GM23338 (cell line): Measurements from ENCODE around the gene PIGH. TPM values are rescaled to one million over a fixed set of nuclear protein-coding genes. Genes with fewer than 3 reads are reported as not detected.

Experiments used
- ATAC-seq: fragments of 200-7000 bp; cut with Tn5 transposase; 3 replicates; pipeline ENCODE4 v1.9.1; 2020
- DNase-seq: peaks from one replicate; pipeline ENCODE4 v3.0.0-alpha.2; 2015; ENCODE audit warnings: low spot score
- H2AFZ ChIP-seq: fragments of 200-600 bp; sonication (generic); 2 replicates; pipeline ENCODE4 v1.8.0; 2016; ENCODE audit warnings: antibody characterized with exemption, mild to moderate bottlenecking, moderate library complexity
- H3F3A ChIP-seq: fragments of 200-600 bp; sonication (generic); replicated peaks from 2 replicates; pipeline ENCODE4 v1.8.0; 2017; ENCODE audit warnings: antibody characterized with exemption, mixed run types, low read depth
- H3K27ac ChIP-seq: fragments of 200-600 bp; sonication (generic); 2 replicates; pipeline ENCODE4 v1.6.1; 2016; ENCODE audit warnings: low read depth
- H3K27me3 ChIP-seq: fragments of 200-600 bp; sonication (generic); 2 replicates; pipeline ENCODE4 v1.8.0; 2016; ENCODE audit warnings: mild to moderate bottlenecking, mixed run types, moderate library complexity; ENCODE audit not compliant: insufficient read depth
- H3K36me3 ChIP-seq: fragments of 200-600 bp; sonication (generic); 2 replicates; pipeline ENCODE4 v1.8.0; 2016; ENCODE audit warnings: mild to moderate bottlenecking; ENCODE audit not compliant: insufficient read depth
- H3K4me1 ChIP-seq: fragments of 200-600 bp; sonication (generic); 2 replicates; pipeline ENCODE4 v1.8.0; 2016; ENCODE audit warnings: mild to moderate bottlenecking, moderate library complexity; ENCODE audit not compliant: insufficient read depth
- H3K4me2 ChIP-seq: fragments of 200-600 bp; sonication (generic); 2 replicates; pipeline ENCODE4 v1.7.1; 2017; ENCODE audit warnings: mixed run types
- H3K4me3 ChIP-seq: fragments of 200-600 bp; sonication (generic); 2 replicates; pipeline ENCODE4 v1.6.1; 2016; ENCODE audit warnings: mixed run types
- H3K79me2 ChIP-seq: fragments of 200-600 bp; sonication (generic); replicated peaks from 2 replicates; pipeline ENCODE4 v1.8.0; 2017; ENCODE audit warnings: mild to moderate bottlenecking; ENCODE audit not compliant: insufficient read depth
- H3K9me2 ChIP-seq: fragments of 200-600 bp; sonication (generic); 2 replicates; pipeline ENCODE4 v1.8.0; 2017; ENCODE audit not compliant: insufficient read depth
- H4K20me1 ChIP-seq: fragments of 200-600 bp; sonication (generic); replicated peaks from 2 replicates; pipeline ENCODE4 v1.8.0; 2017; ENCODE audit warnings: mild to moderate bottlenecking; ENCODE audit not compliant: insufficient read depth
- H3K27ac Mint-ChIP-seq: 2 replicates; pipeline ENCODE4 v1.8.0; 2020; ENCODE audit warnings: inconsistent platforms, mild to moderate bottlenecking, moderate library complexity, mixed read lengths
- H3K27me3 Mint-ChIP-seq: 3 replicates; pipeline ENCODE4 v1.8.0; 2022; ENCODE audit warnings: low read depth, mild to moderate bottlenecking, moderate library complexity, mixed read lengths, inconsistent platforms; ENCODE audit not compliant: insufficient read depth, poor library complexity
- H3K36me3 Mint-ChIP-seq: 3 replicates; pipeline ENCODE4 v1.8.0; 2021; ENCODE audit warnings: low read depth, mild to moderate bottlenecking, inconsistent platforms, moderate library complexity, mixed read lengths
- H3K4me1 Mint-ChIP-seq: 3 replicates; pipeline ENCODE4 v1.8.0; 2020; ENCODE audit warnings: mild to moderate bottlenecking, inconsistent platforms, mixed read lengths
- H3K4me3 Mint-ChIP-seq: 3 replicates; pipeline ENCODE4 v1.8.0; 2021; ENCODE audit warnings: moderate library complexity, mild to moderate bottlenecking, inconsistent platforms, mixed read lengths
- H3K9me3 Mint-ChIP-seq: 3 replicates; pipeline ENCODE4 v1.8.0; 2020; ENCODE audit warnings: moderate library complexity, mild to moderate bottlenecking, inconsistent platforms, mixed read lengths
- CREB1 ChIP-seq: fragments of 250-450 bp; sonication (Bioruptor Pico); IDR thresholded peaks from 2 replicates; pipeline ENCODE4 v1.5.0; 2020; ENCODE audit warnings: low read depth, mild to moderate bottlenecking, moderate library complexity
- EZH2 ChIP-seq: fragments of 200-600 bp; sonication (generic); IDR thresholded peaks from one replicate; pipeline ENCODE4 v1.8.0; 2017; ENCODE audit warnings: antibody characterized with exemption, mild to moderate bottlenecking, low read depth; ENCODE audit not compliant: unreplicated experiment
- EZH2phosphoT487 ChIP-seq: fragments of 200-600 bp; sonication (generic); IDR thresholded peaks from one replicate; pipeline ENCODE4 v1.8.1; 2018; ENCODE audit warnings: antibody characterized with exemption; ENCODE audit not compliant: unreplicated experiment
- JUNB ChIP-seq: IDR thresholded peaks from one replicate; pipeline ENCODE4 v1.6.1; 2016; ENCODE audit warnings: antibody characterized with exemption; ENCODE audit not compliant: unreplicated experiment
- NANOG ChIP-seq: IDR thresholded peaks from 2 replicates; pipeline ENCODE4 v1.6.1; 2016; ENCODE audit warnings: antibody characterized with exemption, borderline replicate concordance
- POLR2AphosphoS5 ChIP-seq: IDR thresholded peaks from 2 replicates; pipeline ENCODE4 v1.6.1; 2016; ENCODE audit warnings: antibody characterized with exemption, low read depth
- STAT1 ChIP-seq: IDR thresholded peaks from one replicate; pipeline ENCODE4 v1.6.1; 2016; ENCODE audit warnings: antibody characterized with exemption; ENCODE audit not compliant: unreplicated experiment
- ZNF114 ChIP-seq: fragments of 250-450 bp; sonication (Bioruptor Pico); IDR thresholded peaks from 2 replicates; pipeline ENCODE4 v1.5.0; 2020; ENCODE audit warnings: mild to moderate bottlenecking, moderate library complexity
- ZNF331 ChIP-seq: fragments of 250-450 bp; sonication (Bioruptor Pico); IDR thresholded peaks from 2 replicates; pipeline ENCODE4 v1.5.0; 2020; ENCODE audit warnings: low read depth, mild to moderate bottlenecking, moderate library complexity
- polyA plus RNA-seq: library from polyadenylated mRNA; unstranded; fragments of >200 nt; fragmentation: Nextera tagmentation; extraction: Ambion mirVana; gene quantifications from 2 replicates; pipeline ENCODE4 v1.2.1, GENCODE V29; 2016
- total RNA-seq: library from RNA; depleted of rRNA; stranded (reverse); fragments of >200 nt; shearing (Covaris generic); gene quantifications from 2 replicates; pipeline ENCODE4 v1.2.3, GENCODE V29; 2014
- TF ChIP-seq, protein P1 (sequence below): fragments of 250-450 bp; sonication (Bioruptor Pico); IDR thresholded peaks from 2 replicates; pipeline ENCODE4 v1.5.0; 2020; ENCODE audit warnings: mild to moderate bottlenecking, moderate library complexity
- TF ChIP-seq, protein P2 (sequence below), 2 experiments: fragments of 200-600 bp in 1 of 2; sonication (generic) in 1 of 2; conservative IDR thresholded peaks; 2 replicates each; pipeline versions ENCODE4 v1.5.1 to v1.6.1; 2016 to 2017; ENCODE audit warnings: antibody characterized with exemption in 2 of 2, low read depth in 2 of 2, mild to moderate bottlenecking in 2 of 2, moderate library complexity in 1 of 2
- TF ChIP-seq, protein P3 (sequence below): IDR thresholded peaks from 2 replicates; pipeline ENCODE4 v1.6.1; 2016; ENCODE audit warnings: antibody characterized with exemption
- TF ChIP-seq, protein P4 (sequence below): IDR thresholded peaks from one replicate; pipeline ENCODE4 v1.6.1; 2018; ENCODE audit warnings: antibody characterized with exemption; ENCODE audit not compliant: unreplicated experiment

The PIGH gene
- total and polyA plus RNA-seq, 2 experiments from 2014 or later: 8.7 to 9.3 TPM

DNA sequence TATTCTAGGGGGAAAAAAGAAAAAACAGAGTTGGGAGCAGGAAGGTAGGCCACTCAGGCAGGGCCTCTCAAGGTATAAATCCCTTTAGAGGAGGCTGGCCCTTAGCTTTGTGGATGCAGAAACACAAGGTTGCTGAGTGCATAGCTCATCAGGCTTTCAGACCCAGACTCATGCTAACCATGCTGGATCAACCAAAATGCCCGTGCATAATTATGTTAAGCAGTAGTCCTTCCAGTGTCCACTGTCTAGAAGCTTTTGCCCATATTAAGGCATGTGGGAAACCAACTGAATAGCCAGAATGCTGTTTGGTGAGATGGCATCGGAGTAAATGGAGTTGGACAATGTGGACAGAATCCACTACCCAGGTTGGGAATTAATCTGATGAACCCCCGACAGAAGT lies 38.6 kb upstream of the PIGH start:
- H3K4me2 ChIP-seq: no peak overlapping the region
- H3K36me3 ChIP-seq: peaks cover 3% of the 10 kb centered on the region; the same call in 1 of the 2 replicates
- TF ChIP-seq ZNF331 (CRISPR knock-in tag) (no peak), EZH2phosphoT487 (no peak), NANOG (no peak), STAT1 (no peak), JUNB (no peak), POLR2AphosphoS5 (no peak), CREB1 (CRISPR knock-in tag) (no peak), ZNF114 (CRISPR knock-in tag) (no peak), EZH2 (no peak)
- TF ChIP-seq, protein P1, sequence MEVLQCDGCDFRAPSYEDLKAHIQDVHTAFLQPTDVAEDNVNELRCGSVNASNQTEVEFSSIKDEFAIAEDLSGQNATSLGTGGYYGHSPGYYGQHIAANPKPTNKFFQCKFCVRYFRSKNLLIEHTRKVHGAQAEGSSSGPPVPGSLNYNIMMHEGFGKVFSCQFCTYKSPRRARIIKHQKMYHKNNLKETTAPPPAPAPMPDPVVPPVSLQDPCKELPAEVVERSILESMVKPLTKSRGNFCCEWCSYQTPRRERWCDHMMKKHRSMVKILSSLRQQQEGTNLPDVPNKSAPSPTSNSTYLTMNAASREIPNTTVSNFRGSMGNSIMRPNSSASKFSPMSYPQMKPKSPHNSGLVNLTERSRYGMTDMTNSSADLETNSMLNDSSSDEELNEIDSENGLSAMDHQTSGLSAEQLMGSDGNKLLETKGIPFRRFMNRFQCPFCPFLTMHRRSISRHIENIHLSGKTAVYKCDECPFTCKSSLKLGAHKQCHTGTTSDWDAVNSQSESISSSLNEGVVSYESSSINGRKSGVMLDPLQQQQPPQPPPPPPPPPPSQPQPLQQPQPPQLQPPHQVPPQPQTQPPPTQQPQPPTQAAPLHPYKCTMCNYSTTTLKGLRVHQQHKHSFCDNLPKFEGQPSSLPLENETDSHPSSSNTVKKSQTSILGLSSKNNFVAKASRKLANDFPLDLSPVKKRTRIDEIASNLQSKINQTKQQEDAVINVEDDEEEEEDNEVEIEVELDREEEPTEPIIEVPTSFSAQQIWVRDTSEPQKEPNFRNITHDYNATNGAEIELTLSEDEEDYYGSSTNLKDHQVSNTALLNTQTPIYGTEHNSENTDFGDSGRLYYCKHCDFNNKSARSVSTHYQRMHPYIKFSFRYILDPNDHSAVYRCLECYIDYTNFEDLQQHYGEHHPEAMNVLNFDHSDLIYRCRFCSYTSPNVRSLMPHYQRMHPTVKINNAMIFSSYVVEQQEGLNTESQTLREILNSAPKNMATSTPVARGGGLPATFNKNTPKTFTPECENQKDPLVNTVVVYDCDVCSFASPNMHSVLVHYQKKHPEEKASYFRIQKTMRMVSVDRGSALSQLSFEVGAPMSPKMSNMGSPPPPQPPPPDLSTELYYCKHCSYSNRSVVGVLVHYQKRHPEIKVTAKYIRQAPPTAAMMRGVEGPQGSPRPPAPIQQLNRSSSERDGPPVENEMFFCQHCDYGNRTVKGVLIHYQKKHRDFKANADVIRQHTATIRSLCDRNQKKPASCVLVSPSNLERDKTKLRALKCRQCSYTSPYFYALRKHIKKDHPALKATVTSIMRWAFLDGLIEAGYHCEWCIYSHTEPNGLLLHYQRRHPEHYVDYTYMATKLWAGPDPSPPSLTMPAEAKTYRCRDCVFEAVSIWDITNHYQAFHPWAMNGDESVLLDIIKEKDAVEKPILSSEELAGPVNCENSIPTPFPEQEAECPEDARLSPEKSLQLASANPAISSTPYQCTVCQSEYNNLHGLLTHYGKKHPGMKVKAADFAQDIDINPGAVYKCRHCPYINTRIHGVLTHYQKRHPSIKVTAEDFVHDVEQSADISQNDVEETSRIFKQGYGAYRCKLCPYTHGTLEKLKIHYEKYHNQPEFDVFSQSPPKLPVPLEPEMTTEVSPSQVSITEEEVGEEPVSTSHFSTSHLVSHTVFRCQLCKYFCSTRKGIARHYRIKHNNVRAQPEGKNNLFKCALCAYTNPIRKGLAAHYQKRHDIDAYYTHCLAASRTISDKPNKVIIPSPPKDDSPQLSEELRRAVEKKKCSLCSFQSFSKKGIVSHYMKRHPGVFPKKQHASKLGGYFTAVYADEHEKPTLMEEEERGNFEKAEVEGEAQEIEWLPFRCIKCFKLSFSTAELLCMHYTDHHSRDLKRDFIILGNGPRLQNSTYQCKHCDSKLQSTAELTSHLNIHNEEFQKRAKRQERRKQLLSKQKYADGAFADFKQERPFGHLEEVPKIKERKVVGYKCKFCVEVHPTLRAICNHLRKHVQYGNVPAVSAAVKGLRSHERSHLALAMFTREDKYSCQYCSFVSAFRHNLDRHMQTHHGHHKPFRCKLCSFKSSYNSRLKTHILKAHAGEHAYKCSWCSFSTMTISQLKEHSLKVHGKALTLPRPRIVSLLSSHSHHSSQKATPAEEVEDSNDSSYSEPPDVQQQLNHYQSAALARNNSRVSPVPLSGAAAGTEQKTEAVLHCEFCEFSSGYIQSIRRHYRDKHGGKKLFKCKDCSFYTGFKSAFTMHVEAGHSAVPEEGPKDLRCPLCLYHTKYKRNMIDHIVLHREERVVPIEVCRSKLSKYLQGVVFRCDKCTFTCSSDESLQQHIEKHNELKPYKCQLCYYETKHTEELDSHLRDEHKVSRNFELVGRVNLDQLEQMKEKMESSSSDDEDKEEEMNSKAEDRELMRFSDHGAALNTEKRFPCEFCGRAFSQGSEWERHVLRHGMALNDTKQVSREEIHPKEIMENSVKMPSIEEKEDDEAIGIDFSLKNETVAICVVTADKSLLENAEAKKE: no peak
- TF ChIP-seq, protein P2, sequence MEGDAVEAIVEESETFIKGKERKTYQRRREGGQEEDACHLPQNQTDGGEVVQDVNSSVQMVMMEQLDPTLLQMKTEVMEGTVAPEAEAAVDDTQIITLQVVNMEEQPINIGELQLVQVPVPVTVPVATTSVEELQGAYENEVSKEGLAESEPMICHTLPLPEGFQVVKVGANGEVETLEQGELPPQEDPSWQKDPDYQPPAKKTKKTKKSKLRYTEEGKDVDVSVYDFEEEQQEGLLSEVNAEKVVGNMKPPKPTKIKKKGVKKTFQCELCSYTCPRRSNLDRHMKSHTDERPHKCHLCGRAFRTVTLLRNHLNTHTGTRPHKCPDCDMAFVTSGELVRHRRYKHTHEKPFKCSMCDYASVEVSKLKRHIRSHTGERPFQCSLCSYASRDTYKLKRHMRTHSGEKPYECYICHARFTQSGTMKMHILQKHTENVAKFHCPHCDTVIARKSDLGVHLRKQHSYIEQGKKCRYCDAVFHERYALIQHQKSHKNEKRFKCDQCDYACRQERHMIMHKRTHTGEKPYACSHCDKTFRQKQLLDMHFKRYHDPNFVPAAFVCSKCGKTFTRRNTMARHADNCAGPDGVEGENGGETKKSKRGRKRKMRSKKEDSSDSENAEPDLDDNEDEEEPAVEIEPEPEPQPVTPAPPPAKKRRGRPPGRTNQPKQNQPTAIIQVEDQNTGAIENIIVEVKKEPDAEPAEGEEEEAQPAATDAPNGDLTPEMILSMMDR (conservative IDR thresholded peaks at IDR 0.05; ENCODE audit: low read depth in 2 of 2): no peak
- TF ChIP-seq, protein P3, sequence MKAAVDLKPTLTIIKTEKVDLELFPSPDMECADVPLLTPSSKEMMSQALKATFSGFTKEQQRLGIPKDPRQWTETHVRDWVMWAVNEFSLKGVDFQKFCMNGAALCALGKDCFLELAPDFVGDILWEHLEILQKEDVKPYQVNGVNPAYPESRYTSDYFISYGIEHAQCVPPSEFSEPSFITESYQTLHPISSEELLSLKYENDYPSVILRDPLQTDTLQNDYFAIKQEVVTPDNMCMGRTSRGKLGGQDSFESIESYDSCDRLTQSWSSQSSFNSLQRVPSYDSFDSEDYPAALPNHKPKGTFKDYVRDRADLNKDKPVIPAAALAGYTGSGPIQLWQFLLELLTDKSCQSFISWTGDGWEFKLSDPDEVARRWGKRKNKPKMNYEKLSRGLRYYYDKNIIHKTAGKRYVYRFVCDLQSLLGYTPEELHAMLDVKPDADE: no peak
- TF ChIP-seq, protein P4, sequence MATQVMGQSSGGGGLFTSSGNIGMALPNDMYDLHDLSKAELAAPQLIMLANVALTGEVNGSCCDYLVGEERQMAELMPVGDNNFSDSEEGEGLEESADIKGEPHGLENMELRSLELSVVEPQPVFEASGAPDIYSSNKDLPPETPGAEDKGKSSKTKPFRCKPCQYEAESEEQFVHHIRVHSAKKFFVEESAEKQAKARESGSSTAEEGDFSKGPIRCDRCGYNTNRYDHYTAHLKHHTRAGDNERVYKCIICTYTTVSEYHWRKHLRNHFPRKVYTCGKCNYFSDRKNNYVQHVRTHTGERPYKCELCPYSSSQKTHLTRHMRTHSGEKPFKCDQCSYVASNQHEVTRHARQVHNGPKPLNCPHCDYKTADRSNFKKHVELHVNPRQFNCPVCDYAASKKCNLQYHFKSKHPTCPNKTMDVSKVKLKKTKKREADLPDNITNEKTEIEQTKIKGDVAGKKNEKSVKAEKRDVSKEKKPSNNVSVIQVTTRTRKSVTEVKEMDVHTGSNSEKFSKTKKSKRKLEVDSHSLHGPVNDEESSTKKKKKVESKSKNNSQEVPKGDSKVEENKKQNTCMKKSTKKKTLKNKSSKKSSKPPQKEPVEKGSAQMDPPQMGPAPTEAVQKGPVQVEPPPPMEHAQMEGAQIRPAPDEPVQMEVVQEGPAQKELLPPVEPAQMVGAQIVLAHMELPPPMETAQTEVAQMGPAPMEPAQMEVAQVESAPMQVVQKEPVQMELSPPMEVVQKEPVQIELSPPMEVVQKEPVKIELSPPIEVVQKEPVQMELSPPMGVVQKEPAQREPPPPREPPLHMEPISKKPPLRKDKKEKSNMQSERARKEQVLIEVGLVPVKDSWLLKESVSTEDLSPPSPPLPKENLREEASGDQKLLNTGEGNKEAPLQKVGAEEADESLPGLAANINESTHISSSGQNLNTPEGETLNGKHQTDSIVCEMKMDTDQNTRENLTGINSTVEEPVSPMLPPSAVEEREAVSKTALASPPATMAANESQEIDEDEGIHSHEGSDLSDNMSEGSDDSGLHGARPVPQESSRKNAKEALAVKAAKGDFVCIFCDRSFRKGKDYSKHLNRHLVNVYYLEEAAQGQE: no peak
- peaks cover 7% of the 10 kb centered on the region; the same call in 2 of the 3 replicates for H3K36me3 Mint-ChIP-seq
- no peaks in the 10 kb centered on the region for H3K9me3 Mint-ChIP-seq
- peaks cover 3% of the 10 kb centered on the region for H3K27me3 Mint-ChIP-seq
- H3K27ac ChIP-seq: no peak overlapping the region
- no peaks in the 10 kb centered on the region for H3K9me2 ChIP-seq
- no peaks in the 10 kb centered on the region for H3K4me1 ChIP-seq
- no peak overlapping the region for H3K4me3 Mint-ChIP-seq
- H2AFZ ChIP-seq: no peak overlapping the region
- no peaks in the 10 kb centered on the region for H3K27me3 ChIP-seq
- no peak overlapping the region for H3K27ac Mint-ChIP-seq
- no peaks in the 10 kb centered on the region for H3K4me1 Mint-ChIP-seq
- no peak for DNase-seq
- ATAC-seq: no peak
- no peaks in the 10 kb centered on the region for H3K79me2 ChIP-seq
- H3K4me3 ChIP-seq: no peak overlapping the region
- no peaks in the 10 kb centered on the region for H3F3A ChIP-seq
- H4K20me1 ChIP-seq: peaks cover 20% of the 10 kb centered on the region
